ENCODE data around the gene ID4.

GRCh38 chr6:19788686-19789085, 48.5 kb upstream of the ID4 start:
- TF ChIP-seq POLR2AphosphoS5 (IDR thresholded peaks at IDR 0.05; ENCODE audit: low read depth, low read length) = no peak
- no peak for TF ChIP-seq POLR2A (IDR thresholded peaks at IDR 0.05; ENCODE audit: low read depth, low read length)
